HG03469 (cell line): ENCODE data around the gene DQX1.

Experiments used
- ATAC-seq: cut with Tn5 transposase; IDR thresholded peaks from one replicate; pipeline ENCODE4 v1.9.1; 2021; ENCODE audit warnings: mild to moderate bottlenecking, moderate library complexity, moderate number of reproducible peaks; ENCODE audit not compliant: unreplicated experiment

The DQX1 gene

DNA sequence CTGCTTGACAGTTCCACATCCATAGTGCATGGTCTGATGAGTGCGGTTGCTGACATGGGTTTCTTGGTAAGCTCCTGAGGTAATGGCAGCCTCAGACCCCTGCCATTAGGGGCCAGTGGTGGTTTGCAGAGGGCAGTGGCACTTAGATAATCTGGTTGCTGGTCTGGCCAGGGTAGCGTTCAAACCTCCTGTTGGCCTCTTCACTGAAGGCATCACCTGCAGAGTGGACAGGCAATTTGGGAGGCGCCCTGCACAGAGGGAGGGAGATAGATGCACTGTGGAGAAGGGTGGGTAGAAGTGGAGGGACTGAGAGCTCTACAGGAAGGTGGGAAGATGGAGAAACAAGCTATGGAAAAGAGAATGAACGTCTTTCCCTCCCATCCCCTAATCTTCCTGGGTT is 7.4 kb upstream of the DQX1 start:
- no peak for ATAC-seq

GRCh38 chr2:74532222-74532621 is 6.2 kb upstream of the DQX1 start:
- ATAC-seq, result no peak

DNA sequence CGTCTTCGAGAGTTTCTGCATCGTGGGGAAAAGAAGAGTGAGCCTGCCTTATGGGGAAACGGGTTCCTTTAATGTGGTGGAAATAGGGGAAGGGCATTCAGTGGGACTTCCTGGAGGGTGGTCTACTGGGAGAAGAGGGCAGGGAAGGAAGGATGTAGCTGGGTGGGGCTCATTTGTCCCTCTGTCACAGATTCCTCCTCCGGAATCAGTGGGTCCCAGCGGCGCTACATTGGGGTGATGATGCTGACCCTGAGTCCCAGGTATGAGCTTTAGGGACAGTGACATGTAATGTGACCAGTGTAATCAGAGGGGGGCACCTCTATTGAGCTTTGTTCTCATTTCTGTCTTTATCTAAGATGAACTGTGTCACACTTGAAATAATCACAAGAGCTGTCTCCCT is 5.6 kb upstream of the DQX1 start:
- ATAC-seq, result no peak

GRCh38 chr2:74530239-74531187 is 4.5 kb upstream of the DQX1 start:
- peak; percentile 17 for ATAC-seq

GRCh38 chr2:74529357-74530238 is 3.6 kb upstream of the DQX1 start, which contains the start of the genes AUP1 and HTRA2:
TSS of gene AUP1 (minus strand) at chr2:74529706. CDS start at chr2:74529629, 77 bp downstream.
TSS of gene HTRA2 (plus strand) at chr2:74529933. CDS start at chr2:74530007, 74 bp downstream.
- peak; percentile 75 for ATAC-seq

- ATAC-seq, result peak; percentile 1
These were observed 2.7 kb upstream of the DQX1 start for GRCh38 chr2:74528600-74529356.

- ATAC-seq, result no peak
These were observed 1.7 kb upstream of the DQX1 start for GRCh38 chr2:74527741-74528140.

DNA sequence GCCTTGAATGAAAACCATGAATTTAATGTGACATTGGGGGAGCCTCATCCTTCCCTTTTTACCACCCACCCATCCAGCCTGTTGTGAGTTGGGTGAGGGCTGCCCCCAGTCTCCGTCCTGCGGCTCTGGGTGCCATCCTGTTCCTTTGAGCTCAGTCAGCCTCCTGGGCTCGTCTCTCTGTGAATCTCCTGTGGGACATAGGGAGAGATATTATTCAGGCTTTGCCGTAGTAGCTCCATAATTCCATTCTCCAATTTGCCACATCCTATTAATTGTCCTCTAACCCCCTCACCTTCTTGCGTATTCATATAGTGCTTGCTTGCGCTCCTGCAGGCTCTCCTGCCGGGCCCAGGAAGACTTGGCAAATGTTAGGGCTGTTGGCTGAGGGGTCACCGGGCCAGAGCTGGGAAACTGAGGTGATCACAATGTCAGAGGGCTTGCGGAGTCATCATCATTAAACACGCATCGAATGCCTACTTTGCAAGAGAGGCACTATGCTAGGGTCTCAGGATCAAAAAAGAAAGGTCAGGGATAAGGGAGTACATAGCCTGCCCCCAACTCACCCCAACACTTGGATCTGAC is 709 bp upstream of the DQX1 start:
- no peak for ATAC-seq

DNA sequence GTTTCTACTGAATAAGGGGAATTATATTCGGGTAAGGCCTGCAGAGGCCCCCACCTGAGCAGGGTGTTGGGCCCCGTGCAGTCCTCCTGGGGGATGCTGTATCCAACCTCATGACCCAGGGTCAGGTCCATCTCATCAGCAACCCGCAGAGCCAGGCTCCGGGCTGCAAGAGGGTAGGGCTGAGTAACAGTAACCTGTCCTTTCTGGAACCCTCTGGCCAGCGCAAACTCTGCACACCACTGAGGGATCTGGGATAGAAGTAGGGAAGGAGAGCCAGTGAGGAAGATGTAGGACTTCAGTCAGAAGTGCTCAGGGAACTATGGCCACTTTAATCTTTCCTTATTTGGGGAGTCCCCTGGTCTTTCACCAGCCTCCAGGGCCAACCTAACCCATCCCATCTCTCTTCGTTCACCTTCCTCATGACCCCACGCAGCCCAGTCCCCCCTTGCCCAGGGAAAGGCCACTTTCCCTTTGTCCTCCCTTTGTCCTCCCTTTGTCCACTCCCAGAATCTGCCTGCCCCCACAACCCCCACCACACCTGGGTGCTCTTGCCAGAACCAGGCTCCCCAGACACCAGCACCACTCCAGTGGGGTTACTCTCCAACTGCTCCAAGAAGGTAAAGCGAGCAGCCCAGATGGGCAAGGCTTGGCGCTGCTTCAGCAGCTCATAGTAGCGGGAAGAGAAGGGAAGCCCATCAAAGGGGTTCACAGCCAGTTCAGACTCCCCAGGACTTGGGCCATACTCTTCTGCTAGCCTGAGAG is 895 bp downstream of the DQX1 start:
- no peak for ATAC-seq

DNA sequence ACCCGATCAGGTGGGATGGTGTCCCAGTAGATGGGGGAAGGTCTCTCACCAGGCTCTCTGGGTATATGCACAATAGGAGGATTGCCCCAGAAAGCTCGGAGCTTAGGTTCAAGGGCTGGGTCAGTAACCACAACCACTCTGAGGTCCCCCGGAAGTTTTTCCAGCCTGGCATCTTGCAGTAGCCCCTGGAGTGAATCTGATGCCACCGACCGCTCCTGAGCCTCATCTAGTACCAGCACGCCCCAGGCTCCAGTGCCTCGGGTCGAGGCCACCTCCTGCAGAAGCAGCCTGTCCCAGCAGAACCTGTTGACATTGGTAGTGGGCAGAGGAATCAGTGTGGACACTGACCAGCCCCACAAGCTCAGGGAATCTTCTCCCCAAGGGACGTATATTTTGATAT is 2.0 kb downstream of the DQX1 start:
- ATAC-seq, result no peak

DNA sequence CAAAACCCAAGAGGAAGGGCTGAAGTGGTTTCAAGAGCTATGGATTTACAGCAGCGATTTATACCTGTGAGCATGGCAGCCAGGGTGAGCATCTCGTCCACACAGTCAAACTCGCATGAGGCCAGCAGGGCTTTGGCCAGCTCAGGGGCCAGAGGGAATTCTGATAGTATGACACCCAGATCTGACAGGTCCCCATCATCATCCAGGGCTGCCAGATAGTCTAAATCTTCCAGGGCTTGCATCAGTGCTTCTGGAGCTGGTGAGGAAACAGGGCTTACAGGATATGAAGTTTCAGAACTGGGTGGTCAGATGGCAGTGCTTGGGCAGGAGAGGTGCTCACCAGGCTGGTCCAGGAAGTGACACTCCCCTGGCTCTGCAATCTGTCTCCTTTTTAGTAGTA is 3.5 kb downstream of the DQX1 start:
- no peak for ATAC-seq

DNA sequence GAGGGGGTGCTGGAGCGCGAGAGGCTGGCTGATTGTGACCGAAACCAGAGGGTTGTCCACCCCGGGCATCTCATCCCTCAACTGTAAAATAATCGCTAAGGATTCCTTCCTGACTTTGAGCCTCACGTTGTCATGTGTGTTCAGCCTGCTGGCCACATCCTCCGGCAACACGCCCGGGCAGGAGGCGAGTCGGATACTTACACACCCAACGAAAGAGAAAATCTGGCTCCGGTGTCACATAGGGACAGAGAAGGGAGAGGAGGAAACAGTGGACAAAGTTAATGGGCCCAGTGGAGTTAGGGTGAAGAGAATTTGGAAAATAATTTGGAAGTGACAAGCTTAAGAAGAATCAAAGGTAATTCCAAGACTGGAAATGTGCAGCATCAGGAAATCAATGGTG is 9.4 kb downstream of the DQX1 start:
- no peak for ATAC-seq

GRCh38 chr2:74515981-74516633 is 9.9 kb downstream of the DQX1 start:
- no peak for ATAC-seq

- ATAC-seq, result no peak
These were observed 10.6 kb downstream of the DQX1 start for GRCh38 chr2:74515271-74515980.

DNA sequence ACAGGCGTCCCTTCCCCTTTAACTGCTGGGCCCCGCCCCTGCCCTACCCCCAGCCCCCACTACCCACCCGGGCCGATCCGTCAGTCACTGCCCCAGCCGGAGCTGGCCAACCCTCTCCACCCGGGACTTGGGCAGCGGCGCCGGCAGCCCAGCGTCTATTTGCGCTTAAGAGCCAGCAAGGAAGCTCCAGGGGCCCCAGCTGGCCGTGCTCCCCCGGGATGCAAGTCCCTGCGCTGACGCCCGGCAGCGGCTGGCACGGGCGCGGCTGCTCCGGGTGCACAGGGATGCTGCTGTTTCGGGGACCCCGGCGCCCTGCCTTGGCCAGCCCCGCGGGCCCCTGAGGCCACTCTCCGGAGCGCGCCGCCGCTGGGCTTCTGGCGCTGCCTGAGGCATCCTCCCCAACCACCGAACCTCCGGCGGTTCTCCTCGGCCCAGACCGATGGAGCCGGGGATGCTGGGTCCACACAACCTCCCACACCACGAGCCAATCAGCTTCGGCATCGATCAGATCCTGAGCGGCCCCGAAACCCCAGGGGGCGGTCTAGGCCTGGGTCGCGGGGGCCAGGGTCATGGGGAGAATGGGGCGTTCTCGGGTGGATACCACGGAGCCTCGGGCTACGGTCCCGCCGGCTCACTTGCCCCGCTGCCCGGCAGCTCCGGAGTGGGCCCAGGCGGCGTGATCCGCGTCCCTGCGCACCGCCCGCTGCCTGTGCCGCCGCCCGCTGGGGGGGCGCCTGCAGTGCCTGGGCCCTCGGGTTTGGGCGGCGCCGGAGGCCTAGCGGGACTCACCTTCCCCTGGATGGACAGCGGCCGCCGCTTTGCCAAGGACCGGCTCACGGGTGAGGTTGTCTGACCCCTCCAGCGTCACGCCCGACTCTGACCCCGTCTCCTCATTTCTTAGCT is 11.4 kb downstream of the DQX1 start, which contains the start of gene TLX2:
TSS of gene TLX2 (plus strand) at position 83 of the 903 bp plus-strand sequence. CDS start at position 440, 357 bp downstream.
- ATAC-seq, result no peak

DNA sequence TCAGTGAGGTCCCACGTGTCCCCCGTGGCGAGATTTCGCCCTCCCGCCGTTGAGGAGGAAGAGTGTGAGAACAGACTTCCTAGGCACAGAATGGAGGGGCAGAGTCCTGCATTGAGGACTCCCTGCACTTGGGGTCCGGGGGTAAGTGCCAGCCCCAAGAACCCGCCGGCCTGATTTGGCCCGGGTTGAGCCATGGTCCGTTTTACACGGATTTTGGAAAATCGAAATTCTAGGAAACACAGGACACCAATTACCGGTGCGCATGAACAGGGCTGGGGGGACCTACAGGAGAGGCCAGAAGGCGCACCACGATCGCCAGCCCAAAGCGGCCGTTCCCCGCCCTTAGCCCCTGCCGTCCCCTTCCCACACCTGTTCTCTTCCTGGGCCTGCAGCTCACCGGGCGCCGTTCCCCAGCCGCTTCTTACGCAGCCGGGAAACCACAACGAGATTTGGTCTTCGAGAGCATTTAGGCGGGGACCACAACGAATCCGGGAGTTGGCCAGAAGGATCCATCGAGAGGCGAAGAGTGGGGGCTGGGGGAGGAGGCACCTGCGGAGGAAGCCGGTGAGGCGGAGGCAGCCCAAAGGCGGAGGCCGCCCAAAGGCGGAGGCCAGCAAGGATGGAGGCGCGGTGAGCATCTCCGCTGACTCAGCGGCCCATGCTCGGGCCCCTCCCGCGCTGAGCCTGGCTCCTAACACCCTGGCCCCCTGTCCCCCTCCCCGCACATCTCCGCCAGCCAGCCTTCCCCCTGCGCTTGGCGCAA is 12.2 kb downstream of the DQX1 start:
- ATAC-seq, result no peak
